ENCODE results near the gene MAP4K2.

DNA sequence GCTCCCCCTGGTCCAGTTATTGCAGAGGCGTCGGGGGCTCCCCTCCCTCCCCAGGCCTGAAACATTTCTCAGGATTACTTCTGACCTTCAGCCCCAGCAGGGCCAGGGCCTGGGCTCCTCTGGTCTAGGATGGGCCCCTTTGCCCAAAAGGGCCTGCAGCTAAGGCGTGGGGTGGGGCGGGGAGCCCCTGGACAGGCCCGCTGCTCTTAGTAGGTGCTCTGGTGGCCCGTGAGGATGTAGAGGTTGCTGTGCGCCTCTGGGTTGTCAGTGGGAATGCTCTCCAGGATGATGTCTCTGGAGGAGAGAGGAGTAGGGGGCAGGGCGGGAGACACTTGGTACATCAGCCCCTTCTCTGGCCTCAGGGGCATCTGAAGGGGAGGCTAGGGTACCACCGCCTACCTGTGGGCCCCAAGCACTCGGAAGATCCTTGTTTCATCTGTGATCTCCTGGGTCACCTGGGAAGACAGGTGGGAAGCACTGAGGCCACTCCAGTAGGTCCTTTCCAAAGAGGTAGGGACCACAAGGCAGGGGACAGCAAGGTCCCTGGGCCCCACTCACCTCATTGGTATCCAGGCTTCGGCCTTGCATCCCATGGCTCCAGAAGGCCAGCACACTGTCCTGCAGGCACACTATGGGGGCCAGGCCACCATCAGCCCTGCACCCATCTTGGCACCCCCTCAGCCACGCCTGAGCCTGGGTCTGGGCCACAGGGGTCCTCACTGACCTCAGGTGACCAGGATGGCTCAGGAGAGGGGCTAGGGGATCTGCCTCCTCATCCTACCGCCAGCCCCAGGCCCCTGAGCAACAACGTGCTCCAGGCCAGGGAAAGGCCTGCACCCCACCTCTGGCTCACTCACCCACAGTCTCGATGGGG lies 13.4 kb downstream of the MAP4K2 start:
- TF ChIP-seq, protein P1, sequence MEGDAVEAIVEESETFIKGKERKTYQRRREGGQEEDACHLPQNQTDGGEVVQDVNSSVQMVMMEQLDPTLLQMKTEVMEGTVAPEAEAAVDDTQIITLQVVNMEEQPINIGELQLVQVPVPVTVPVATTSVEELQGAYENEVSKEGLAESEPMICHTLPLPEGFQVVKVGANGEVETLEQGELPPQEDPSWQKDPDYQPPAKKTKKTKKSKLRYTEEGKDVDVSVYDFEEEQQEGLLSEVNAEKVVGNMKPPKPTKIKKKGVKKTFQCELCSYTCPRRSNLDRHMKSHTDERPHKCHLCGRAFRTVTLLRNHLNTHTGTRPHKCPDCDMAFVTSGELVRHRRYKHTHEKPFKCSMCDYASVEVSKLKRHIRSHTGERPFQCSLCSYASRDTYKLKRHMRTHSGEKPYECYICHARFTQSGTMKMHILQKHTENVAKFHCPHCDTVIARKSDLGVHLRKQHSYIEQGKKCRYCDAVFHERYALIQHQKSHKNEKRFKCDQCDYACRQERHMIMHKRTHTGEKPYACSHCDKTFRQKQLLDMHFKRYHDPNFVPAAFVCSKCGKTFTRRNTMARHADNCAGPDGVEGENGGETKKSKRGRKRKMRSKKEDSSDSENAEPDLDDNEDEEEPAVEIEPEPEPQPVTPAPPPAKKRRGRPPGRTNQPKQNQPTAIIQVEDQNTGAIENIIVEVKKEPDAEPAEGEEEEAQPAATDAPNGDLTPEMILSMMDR (conservative IDR thresholded peaks at IDR 0.05): no peak
- no peak for TF ChIP-seq ZFX (IDR thresholded peaks at IDR 0.05)

Data from C4-2B (cell line).